Measurements from ENCODE around the gene H2BK1.

The H2BK1 gene

DNA sequence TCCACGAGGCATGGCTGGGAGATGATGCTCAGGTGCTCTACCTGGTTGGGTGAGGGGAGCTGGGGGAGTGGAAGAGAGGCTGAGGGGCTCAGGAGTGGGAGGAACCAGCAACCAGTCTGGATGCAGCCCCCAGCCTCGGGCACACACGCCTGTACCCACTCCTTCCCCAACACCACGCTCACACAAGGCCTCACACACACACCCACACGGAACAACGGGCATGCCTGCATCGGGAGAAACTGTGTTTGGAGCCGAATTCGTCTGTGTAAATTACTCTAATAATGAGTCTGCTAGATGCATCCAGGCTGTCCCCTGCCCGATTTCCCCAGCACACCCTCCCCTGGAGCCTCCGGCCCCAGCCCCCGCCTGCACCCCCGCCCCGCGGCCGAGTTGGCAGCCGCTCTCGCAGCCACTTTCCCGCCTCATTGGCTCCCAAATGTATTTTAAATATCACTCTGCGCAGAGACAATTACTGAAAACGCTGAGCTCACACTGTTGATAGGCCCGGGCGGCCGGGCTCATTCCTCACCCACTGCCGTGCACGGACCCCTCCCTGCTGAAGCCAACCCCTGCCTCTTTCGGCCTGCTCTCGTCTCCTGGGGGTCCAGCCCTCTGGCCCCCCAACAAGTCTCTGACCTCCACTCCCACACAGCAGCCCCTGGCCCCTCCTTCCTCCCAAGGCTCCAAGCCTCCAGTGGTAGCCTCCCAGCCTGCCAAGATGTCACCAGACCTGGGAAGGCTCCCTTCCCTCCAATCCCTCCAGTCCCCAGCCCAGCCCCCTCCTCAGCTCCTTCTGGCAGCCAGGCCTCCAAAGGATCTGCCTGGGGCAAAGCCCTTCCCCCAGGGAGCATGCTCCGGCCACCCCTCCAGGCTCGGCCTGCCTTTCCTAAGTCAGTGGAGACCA is 11.1 kb downstream of the H2BK1 start:
- DNase-seq: no peak

DNA sequence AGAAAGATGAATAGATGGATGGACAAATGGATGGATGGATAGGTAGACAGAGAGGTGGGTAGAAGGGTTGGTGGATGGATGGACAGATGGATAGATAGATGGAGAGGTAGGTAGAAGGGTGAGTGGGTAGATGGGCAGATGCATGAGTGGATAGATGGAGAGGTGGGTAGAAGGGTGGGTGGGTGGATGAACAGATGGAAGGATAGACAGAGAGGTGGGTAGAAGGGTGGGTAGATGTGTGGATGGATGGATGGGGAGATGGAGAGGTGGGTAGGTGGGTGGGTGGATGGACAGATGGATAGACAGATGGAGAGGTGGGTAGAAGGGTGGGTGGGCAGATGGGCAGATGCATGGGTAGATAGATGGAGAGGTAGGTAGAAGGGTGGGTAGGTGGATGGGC is 12.4 kb downstream of the H2BK1 start:
- DNase-seq: no peak

DNA sequence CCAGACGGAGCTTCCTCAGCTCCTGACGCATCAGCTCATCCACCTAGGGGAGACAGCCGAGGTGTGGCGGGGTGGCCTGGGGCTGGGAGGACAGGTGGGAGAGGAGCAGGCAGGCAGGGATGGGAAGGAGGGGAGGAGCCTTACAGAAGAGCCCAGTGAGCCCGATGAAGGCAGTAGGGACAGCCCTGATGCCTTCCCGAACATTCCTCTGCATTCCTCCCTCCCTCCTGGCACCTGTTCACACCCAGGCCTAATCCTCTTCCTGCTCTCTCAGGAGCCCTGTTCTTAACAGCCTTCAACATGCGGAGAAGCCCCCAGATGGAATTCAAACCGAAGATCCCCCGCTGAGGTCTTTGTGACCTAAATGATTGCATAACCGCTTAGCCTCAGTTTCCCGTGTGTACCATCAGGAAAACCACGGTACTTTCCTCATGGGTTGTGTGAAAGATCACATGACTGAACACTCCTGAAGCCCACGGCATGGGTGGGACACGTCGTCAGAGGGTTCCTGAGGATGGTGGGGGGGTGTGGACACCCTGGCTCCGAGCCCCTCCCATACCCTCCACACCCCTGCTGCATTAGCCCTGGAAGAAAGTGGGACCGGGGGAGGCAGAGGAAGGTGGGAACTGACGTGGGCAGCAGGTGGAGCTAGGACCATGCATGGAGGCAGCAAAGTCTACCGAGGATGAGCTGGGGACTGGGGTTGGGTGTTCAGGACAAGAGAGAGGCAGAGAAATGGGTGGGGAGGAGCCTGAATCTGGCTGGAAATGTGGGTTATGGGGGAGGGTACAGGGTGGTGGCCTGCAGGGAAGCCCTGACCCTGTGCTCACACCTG is 14.5 kb downstream of the H2BK1 start:
- DNase-seq: no peak

DNA sequence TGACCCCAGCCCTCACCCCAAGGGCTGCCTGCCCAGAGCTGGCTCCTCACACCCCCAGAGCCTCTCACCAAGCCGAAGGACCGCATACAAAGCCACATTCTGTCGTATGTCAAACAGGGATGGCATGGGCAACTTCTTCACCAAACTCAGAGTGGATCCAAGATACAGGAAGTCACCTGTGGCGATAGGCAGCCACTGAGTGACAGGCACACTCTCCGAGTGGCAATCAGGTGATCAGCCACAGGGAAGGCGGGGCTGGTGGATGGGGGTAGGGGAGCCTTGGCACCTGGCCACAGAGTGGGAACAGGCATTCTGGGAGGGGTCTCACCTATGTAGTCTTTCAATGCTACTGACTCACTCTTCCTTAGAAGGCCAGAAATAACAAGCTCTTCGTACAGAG is 16.1 kb downstream of the H2BK1 start:
- DNase-seq: no peak

DNA sequence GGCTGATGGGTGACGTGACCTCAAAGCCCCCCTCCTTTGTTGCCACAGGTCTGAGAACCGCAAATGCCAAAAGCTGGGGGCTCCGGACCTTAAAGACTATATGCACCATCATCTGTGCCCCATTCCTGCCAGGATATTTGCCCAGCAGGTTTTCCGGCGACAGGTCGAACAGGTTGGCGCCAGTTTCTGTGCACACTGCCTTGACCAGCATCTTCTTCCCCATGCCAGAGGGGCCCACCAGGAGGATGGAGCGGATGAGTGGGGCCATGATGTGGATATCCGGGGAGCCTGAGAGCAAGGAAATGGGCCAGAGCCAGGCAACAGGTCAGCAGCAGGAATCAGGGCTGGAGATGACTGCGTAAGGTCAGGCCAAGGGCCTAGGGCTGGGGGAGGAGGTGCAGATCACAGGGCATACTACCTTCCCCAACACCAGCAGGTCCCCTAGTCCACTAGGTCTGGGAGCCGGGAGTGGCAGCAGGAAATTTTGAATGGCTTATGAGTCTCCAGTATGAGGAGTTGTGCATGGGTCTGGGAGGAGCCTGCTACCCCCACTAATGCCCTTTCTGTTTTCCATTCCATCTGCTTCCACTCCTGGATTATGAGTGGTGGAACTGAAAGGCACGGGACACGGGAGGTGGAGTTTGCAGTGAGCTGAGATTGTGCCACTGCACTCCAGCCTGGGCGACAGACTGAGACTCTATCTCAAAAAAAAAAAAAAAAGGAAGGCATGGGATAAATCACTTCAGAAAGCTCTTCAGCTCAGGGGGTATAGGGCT is 16.9 kb downstream of the H2BK1 start:
- no peak for DNase-seq

DNA sequence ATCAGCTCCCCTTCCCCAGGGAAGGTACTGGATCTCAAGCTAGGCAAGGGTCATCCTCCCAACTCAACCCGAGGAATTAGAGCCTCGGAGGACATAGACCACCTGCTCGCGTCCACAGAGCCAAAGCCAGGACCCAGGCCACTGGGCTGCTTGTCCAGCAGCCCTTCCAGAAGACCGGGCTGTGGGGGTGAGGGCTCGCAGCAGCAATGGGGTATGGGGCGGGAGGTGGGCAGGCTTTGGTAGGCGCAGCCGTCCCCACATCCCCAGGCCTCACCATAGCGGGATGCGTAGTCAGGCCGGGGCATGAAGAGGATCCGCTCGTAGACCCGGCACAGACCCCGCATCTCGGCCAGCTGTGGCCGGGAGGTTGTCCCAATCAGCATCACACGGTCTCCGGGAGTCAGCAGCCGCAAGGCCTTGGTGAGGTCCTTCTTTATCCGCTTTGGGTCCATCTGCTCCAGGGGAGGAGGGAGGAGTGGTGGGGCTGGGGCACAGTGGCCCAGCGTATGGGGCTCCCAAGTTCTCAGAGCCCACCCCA is 18.2 kb downstream of the H2BK1 start:
- no peak for DNase-seq

DNA sequence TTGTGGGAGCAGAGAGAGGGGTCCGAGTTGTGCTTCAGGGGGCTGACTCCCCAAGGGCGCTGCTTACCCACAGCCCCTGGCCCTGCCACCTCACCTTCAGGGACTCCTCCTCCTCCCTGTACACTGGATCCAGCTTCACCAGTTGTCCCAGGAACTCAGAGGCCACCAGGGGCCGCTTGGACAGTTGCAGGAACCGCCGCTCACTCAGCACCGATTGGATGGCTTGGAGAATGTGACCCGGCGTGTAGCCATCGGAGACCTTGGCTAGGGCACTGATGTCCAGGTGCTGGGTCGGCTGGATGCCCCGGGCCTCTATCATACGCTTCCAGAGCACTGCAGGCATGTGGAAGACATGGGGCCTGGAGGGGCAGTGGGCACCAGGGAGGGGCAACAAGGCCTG is 18.7 kb downstream of the H2BK1 start:
- DNase-seq: no peak

DNA sequence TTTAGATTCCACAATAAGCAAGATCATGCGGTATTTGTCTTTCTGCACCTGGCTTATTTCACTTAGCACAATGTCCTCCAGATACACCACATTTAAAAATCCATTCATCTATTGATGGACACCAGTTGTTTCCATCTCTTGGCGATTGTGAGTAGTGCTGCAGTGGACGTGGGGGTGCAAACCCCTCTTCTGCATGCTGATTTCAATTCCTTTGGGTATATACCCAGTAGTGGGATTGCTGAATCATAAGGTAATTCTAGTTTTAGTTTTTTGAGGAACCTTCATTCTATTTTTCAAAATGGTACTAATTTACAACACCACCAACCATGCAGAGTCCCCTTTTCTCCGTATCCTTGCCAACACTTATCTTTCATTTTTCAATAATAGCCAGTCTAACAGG is 21.2 kb downstream of the H2BK1 start:
- DNase-seq: no peak

DNA sequence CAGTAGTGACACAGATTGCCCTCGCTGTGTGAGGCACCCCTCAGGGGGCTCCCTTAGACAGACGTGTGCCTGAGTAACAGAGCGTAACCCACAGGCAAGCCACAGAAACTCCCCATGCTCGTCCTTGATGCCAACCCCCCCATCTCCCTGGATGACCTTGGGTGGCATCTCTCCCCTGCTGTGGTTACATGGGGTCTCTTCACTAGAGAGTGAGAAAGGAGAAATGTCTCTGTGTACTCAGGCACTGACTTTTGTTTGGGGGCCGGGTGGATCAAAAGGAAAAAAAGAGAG is 22.1 kb downstream of the H2BK1 start:
- no peak for DNase-seq

DNA sequence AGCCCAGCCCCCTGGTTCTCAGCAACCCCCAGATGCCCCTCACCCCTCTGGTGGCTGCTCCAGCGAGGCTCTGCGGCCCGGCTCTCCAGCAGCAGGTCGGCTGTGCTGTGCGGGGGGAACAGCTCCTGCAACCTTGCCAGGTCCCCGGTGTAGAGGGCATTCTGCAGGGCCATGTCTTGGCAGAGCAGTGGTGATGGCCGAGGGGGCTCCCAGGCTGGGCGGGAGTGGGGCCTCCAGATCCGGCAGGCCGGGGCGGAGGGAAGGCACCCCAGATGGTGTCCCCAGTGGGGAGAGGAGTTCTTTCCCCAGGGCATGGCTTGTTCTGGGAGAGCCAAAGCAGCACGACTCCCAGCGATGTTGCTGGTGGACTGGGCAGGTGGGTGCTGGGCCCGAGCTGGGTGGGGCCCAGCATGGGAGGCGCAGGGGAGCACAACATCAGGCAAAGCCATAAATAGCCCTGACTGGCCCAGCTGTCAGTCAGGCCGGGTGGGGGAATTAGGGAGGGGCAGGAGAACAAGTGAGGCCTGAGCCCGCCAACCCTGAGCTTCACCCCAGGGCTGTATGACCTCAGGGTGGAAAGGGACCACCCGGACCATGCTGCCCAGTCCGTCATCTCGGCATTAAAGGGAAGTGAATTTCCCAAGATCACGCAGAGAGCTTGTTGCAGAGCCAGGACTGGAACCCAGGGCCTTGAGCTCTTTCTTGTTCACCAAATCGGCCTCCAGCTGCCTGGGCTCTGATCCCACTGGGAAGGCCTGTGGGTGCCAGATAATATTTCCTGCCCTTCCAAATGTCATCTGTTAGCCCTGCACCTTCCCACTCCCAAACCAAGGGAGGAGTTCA is 22.7 kb downstream of the H2BK1 start:
- DNase-seq: no peak

DNA sequence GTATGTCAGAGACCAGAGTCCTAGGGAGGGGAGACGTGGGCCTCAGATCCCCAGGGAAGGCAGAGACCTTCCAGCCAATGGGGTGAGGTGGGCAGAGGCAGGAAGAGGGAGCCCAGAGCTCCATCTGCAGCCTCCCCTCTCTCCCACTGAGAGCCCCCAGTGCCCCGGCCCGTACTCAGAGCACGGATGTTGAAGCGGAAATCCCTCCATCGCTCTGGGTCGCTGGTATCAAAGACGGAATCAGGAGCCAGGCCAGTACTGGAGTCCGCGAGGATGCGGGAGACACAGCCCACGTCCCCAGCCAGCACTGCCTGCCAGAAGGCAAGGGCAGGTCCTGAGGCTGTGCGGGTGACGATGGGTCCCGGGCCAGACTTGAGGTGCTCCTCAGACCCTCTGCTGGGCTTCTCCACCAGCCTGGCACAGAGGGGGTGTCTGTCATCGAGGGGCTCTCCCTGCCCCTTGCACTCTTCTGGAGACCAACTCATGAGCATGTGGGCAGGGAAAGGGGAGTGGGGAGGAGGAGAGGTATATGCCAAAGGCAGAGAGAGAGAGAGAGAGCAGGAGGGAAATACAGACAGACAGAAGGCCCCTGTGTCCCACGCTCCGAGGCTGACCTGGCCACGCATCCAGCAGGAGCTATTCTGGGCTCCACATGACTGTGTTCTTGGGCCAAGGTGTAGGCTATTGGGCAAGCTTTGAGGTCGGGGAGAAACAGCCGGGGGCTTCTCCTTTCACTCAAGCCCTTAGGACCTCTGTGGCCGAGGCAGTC is 23.5 kb downstream of the H2BK1 start, which contains the start of gene ASB10:
ASB10 (minus strand) TSS at position 611 of the 769 bp plus-strand sequence; CDS start at position 491, 120 bp downstream.
- DNase-seq: no peak

DNA sequence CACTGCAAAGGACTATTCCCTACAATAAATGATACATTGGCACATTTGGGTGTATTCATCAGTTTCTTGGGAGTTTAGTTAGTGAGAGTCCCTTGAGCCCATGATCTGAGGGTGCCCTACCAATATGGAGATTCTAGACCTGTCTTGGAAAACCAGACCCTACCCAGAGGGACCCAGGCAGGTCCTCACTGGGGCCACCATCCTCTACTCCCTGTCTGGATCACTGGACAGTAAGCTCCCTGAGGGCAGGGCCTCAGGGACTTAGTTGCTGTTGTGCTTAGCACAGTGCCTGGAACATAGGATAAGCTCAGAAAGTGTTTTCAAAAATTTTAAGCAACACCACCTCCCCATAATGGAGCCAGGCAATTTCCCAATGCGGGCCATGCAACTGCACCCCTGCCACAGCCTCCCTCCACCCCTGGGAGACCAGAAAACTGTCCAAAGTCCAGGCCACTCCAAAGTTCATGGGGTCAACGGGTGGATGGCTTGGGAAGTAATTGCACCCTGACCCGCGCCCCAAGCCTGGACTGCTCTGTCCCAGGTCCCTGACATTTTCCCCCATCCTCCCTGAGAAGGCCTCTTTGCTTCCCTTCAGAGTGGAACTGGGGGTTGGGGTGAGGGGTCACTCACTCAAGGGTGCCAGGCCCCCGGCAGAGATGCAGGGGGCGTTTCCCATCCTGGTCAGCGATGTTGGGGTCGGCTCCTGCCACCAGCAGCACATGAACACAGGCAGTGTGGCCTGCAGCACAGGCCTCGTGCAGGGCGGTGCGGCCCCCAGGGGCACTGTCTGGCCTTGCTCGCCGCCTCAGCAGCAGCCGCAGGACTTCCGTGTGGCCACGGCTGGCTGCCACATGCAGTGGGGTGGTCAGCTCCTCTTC is 24.3 kb downstream of the H2BK1 start:
- no peak for DNase-seq

DNA sequence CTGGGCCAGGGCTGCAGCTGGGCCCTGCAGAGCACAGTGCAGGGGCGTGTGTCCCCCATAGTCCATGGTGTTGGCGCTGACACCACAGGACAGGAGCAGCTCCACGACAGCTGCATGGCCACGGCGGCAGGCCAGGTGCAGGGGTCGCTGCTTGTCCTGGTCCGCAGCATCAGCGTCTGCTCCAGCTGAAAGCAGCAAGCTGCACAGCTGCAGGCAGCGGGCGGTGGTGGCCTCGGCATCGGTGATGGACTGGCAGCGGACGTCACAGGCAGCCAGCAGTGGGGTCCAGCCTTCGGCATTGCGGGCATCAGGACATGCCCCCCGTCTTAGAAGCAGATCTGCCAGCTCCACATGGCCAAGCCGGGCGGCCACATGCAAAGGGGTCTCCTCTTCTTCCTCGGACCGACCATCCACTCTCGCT is 29.3 kb downstream of the H2BK1 start:
- DNase-seq: no peak

DNA sequence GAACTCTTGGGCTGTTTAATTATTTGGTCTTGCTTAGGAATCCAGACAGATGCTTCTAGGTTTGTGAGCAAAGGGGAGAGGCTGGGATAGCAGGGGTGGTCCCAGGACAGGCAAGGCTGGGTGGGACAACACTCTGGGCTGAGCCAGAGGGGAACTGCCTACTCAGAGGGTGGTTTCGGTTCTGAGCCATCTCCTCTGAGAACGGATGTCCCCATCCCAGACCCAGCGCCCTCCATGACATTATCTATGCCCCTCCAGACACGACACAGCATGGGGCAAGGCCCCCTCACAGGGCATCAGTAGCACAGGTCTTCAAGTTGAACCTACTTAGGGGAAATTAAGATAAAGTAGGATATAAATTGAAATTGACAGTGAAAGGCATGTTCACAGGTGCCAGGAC is 30.3 kb downstream of the H2BK1 start:
- DNase-seq: no peak

DNA sequence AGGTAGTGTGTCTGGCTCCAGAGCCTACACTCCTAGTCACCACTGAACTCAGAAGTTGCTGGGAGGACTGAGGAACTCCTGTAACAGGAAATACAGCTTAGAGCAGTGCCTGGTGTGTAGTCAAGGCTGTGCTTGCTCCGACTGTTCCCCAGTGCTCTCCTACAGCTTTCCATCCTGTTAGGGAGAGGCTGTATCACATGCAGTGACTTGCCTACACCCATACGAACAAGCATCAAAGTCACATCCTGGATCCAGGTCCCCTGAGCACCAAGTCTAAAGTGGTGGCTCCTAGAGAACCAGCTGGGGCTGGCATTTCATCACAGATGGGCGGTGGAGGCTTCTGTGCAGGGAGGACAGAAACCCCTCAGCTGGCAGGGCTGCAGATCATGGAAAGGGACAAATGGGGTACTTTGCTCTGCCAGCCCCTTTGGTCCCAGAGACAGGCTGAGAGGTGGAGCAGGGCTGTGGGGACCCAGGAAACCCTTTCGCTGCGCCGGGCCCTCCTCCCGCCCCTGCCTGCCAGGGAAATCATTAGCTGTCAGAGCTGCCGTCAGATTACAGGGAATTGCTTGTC is 30.9 kb downstream of the H2BK1 start:
- no peak for DNase-seq

DNA sequence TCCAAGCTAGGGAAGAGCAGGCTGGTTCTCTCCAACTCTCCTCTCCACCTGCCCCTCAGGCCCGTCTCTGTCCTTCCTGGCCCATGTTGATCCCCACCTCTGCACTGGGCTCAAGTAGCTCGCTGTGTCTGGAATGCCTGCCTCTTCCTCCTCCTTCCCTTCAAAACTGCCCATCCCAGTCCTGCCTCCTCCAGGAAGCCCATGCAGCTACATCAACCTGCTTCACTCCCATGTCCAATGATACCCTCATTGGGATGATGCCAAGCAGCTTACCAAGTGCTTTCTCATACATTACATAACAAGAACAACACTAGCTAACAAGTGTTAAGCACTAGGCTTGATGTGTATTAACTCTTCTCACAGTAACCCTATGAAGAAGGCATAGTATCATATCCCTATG is 31.5 kb downstream of the H2BK1 start:
- DNase-seq: no peak

DNA sequence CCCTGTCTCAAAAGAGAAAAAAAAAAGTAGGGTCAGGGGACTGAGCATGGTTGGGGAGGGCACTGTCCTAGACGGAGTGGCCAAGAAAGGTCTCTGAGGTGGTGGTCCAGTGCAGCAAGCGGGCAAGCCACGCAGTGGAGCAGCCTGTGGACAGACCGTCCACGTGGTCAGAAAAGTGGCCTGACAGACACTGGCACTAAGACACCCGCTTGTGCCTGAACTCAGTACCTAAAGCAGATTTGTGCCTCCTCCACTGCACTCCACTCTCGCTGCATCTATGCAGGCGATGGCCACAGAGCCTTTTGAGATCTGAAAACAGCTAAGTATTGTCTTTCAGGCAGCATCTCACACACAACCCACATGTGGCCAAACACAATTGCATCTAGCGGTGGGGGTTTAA is 32.1 kb downstream of the H2BK1 start:
- DNase-seq: no peak

DNA sequence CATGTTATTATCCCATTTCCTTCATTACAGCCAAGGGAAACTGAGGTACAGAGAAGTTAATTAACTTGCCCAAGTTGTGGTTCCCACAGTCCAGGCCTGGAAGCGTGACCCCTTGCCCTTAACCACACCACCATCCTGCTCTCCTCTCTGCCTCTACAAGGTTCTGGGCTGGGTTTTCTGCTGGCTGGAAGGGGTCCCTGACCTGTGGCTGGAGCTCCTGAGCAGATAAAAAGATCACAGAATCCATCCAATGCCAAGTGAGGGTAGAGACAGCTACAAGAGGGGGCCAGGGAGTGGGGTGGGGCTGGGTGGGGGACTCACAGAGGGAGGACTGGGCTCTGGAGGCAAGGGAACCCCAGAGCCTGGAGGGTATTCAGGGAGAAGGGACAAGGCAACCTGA is 33.0 kb downstream of the H2BK1 start:
- no peak for DNase-seq

DNA sequence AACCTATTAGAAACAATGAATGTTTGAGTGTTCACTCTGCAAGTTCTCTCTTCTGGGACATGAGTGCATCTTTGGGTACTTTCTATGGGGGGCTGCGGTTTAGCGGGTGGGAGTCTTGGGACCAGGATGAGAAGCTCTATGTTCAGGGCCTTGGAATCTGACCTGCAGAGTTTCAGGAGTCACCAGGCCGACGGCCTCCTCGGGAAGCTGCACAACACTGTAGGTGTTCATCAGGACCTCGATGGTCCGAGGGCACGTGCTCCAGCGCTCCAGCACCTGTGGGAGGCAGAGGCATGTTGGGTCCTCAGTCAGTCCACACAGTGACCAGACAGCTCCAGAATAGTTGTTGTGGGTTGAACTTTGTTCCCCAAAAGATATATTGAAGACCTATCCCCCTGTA is 33.9 kb downstream of the H2BK1 start:
- DNase-seq: no peak

DNA sequence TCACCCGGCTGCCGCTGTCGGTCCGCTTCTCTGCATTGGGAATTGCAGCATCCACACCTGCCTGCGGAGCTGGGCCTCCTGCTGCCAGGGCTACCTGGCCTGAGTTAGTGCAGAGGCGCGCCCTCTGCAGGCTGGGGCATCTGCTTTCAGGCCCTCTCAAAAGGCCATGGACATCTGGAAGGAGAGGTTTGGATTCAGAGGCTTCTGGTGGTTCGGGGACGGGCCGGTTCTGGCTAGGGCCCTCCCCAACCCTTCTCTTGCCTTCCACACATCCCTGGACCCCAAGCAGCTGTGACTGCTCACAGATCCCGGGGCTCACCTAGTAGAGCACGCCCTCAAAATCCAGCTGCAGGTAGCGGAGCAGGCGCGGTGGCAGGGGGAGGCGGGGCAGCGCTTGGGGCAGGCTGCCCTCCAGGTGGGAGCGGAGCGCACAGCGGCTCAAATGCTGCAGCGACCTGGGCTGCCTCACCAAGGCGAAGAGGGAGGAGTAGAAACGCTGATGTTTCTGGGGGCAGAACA is 34.4 kb downstream of the H2BK1 start:
- no peak for DNase-seq
